Measurements from ENCODE around the gene PTPN3. TPM values are rescaled to one million over a fixed set of nuclear protein-coding genes. Genes with fewer than 3 reads are reported as not detected.

Gene PTPN3
- total and polyA plus RNA-seq, 9 of the 15 experiments (the other 6 are each of a cell fraction or from before 2014, with no cell fraction given) = 0.02 TPM; not detected in 8

GRCh38 chr9:109421026-109421970 is 76.8 kb downstream of the PTPN3 start (continued):
- TF ChIP-seq MAX (CRISPR knock-in tag; IDR thresholded peaks at IDR 0.05) = no peak
- no peak for TF ChIP-seq ADNP (tag; IDR thresholded peaks at IDR 0.05)
- TF ChIP-seq EWSR1 (IDR thresholded peaks at IDR 0.05; ENCODE audit: borderline replicate concordance, low read depth, partially characterized antibody) = no peak

- Histone ChIP-seq H2AFZ (ENCODE audit: low read depth, low read length) (no peak overlapping the region), H3K36me3 (ENCODE audit: control insufficient read depth, insufficient read depth, low read length) (no peaks in the 10 kb centered on the region), H3K4me1 (replicated peaks in 1 of 2; ENCODE audit: control insufficient read depth in 2 of 2, insufficient read depth in 2 of 2, low read length in 2 of 2) (no peaks in the 10 kb centered on the region), H4K20me1 (replicated peaks; ENCODE audit: control insufficient read depth, insufficient read depth, low read length) (no peaks in the 10 kb centered on the region), H3K27ac (ENCODE audit: extremely low read depth, low read depth, low read length) (no peak overlapping the region), H3K4me2 (ENCODE audit: insufficient read depth, low read length) (no peak overlapping the region), H3K79me2 (ENCODE audit: control insufficient read depth, insufficient read depth, low read length) (no peaks in the 10 kb centered on the region), H3K9ac (ENCODE audit: insufficient read depth in 1 of 2, low read depth in 2 of 2, low read length in 2 of 2) (no peak overlapping the region), H3K9me3 (replicated peaks; ENCODE audit: control insufficient read depth, insufficient read depth, low read depth, low read length) (no peaks in the 10 kb centered on the region), H3K4me3 (no peak overlapping the region), H3K9me1 (ENCODE audit: control insufficient read depth, insufficient read depth, low read length) (no peaks in the 10 kb centered on the region), H3K27me3 (ENCODE audit: control insufficient read depth in 2 of 2, insufficient read depth in 2 of 2, low read length in 2 of 2) (peaks cover 8 to 41% of the 10 kb centered on the region in 2 experiments; a peak in 3 of 5 replicates)
- DNase-seq (ENCODE audit: extremely low read depth in 1 of 4, low spot score in 3 of 4) (no peak), ATAC-seq (no peak), FAIRE-seq (no peak)
- in situ Hi-C loops (cut with MboI) = no loop called here
- TF ChIP-seq CAMTA2 (CRISPR knock-in tag; conservative IDR thresholded peaks at IDR 0.05) (no peak), UBTF (IDR thresholded peaks at IDR 0.05; ENCODE audit: borderline replicate concordance in 1 of 2, low read depth in 2 of 2, low read length in 2 of 2) (no peak), SMC3 (conservative IDR thresholded peaks at IDR 0.05; ENCODE audit: insufficient read depth, low read depth, low read length) (no peak), ZC3H8 (IDR thresholded peaks at IDR 0.05) (no peak), ZBTB1 (CRISPR knock-in tag; IDR thresholded peaks at IDR 0.05; ENCODE audit: borderline replicate concordance, low read depth) (no peak)
- WGBS (ENCODE audit: insufficient coverage, low coverage, missing lambda C conversion rate) = 0% methylated on average over 4 of the region's 4 CpGs
- intact Hi-C loops (cut with micrococcal nuclease) = no loop called here
- POLR2A ChIA-PET = interaction anchor here (1.3 kb wide), 1 partner anchor 34 kb away, joined by 4 read pairs; no protein-coding TSS in a partner anchor
- BruUV-seq (replicated peaks) = no TSS peak
- CTCF ChIA-PET (ENCODE audit: low intra/inter-chr PET ratio) = no interaction called here
Observed at GRCh38 chr9:109419531-109419930, 78.6 kb downstream of the PTPN3 start.
